Common myeloid progenitor, CD34-positive (primary cell): ENCODE data around the gene ARVCF.
A peak's percentile ranks its signal among the peaks of the same experiment; 100 is the strongest.

Experiments used
- CTCF ChIA-PET: fragments of 350-600 bp; sonication (Branson Sonifier 250); formaldehyde crosslinking; loops from one replicate; lab custom pipeline; 2021; ENCODE audit warnings: antibody characterized with exemption; lab: Charles Lee
- POLR2A ChIA-PET: fragments of 350-600 bp; sonication (Branson Sonifier 250); formaldehyde crosslinking; loops from one replicate; lab custom pipeline; 2021; ENCODE audit warnings: antibody characterized with exemption; lab: Charles Lee
- DNase-seq, 3 donors: peaks; one replicate each; pipeline versions ENCODE4 v3.0.0 to v3.0.0-alpha.2; 2013
- H3K27ac ChIP-seq, 2 experiments: 1 replicate in 1 of 2; 2 replicates in 1 of 2; pipeline ENCODE4 v1.7.0; 2013; ENCODE audit warnings: inconsistent platforms in 2 of 2, low read length in 2 of 2, mild to moderate bottlenecking in 2 of 2, low read depth in 1 of 2, moderate library complexity in 1 of 2; ENCODE audit not compliant: severe bottlenecking in 2 of 2, insufficient read depth in 1 of 2, poor library complexity in 1 of 2
- H3K27me3 ChIP-seq, 5 experiments: replicated peaks in 2 of 5; 1 replicate in 3 of 5; 2 replicates in 2 of 5; pipeline versions ENCODE4 v1.6.1 to v1.7.0; 2013; ENCODE audit warnings: low read length in 4 of 5, mild to moderate bottlenecking in 2 of 5, moderate library complexity in 2 of 5, inconsistent platforms in 1 of 5; ENCODE audit not compliant: insufficient read depth in 5 of 5, control insufficient read depth in 4 of 5
- H3K36me3 ChIP-seq, 4 experiments: 1 replicate in 2 of 4; 2 replicates in 2 of 4; pipeline versions ENCODE4 v1.6.1 to v1.7.0; 2013; ENCODE audit warnings: low read length in 3 of 4, control low read depth in 1 of 4, mild to moderate bottlenecking in 1 of 4; ENCODE audit not compliant: control insufficient read depth in 4 of 4, insufficient read depth in 4 of 4
- H3K4me1 ChIP-seq, 4 experiments: 1 replicate in 3 of 4; 2 replicates in 1 of 4; pipeline versions ENCODE4 v1.6.1 to v1.7.1; 2013; ENCODE audit warnings: low read length in 3 of 4, mild to moderate bottlenecking in 3 of 4, control low read depth in 1 of 4, inconsistent platforms in 1 of 4, moderate library complexity in 1 of 4; ENCODE audit not compliant: control insufficient read depth in 4 of 4, insufficient read depth in 4 of 4; ENCODE audit errors: control extremely low read depth in 1 of 4
- H3K4me3 ChIP-seq, 7 experiments: 1 replicate in 4 of 7; 2 replicates in 3 of 7; pipeline versions ENCODE4 v1.5.1 to v1.7.0; 2013; ENCODE audit warnings: mild to moderate bottlenecking in 7 of 7, low read length in 6 of 7, moderate library complexity in 6 of 7, inconsistent platforms in 2 of 7, low read depth in 2 of 7, control low read depth in 1 of 7; ENCODE audit not compliant: insufficient read depth in 4 of 7, control insufficient read depth in 1 of 7; ENCODE audit errors: extremely low read depth in 1 of 7
- H3K9me3 ChIP-seq, 5 experiments: 1 replicate in 4 of 5; 2 replicates in 1 of 5; pipeline versions ENCODE4 v1.6.1 to v1.7.1; 2013; ENCODE audit warnings: low read length in 4 of 5, mild to moderate bottlenecking in 2 of 5, inconsistent platforms in 1 of 5, low read depth in 1 of 5, moderate library complexity in 1 of 5; ENCODE audit not compliant: control insufficient read depth in 4 of 5, insufficient read depth in 2 of 5; ENCODE audit errors: control extremely low read depth in 1 of 5
- WGBS: methylation state at CpG from one replicate; pipeline ENCODE4 v1.1.5; 2013; ENCODE audit not compliant: insufficient coverage; 5-methylcytosine and 5-hydroxymethylcytosine counted together

ARVCF gene

DNA sequence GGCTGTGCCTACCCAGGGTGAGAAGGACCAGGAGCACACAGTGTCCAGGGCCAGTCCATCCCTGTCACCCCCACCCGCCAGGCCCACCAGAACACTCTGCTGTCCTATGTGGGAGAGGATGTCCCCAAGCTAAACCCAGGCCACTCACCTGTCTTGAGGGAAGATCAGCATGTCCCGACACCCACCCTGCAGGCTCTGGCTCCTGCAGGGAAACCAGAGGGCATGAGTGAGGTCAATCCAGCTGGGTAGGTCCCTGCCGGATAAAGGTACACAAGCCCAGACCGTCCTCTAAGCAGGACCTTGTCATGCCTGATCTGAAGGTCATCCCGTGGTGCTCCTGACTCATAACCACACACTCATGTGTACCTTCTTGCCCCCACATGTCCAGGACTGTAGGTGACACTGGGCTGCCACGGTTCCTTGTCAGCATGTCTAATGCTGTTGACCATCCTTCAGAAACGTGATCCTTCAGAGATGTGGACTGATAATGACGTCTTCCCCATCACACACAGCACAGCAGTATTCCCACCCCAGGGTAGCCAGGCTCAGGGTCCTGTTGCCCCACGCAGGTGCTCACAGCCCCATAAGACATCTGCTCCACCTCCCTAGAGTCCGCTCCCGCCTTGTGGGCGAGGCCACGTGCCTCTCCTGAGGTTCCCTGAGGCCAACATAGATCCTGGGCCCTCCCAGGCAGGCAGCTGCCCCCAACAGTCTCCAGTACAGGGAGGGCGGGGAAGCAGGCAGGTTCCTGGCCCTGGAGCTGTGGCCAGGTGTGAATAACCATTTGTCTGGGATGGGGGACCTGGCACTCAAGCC lies 6.1 kb downstream of the ARVCF start:
- ChIA-PET POLR2A (interaction anchor here (0.8 to 1.5 kb wide), 3 partner anchors 11 to 45 kb away, joined by 3 to 7 read pairs (median 3); no protein-coding TSS in a partner anchor), CTCF (interaction anchor here (0.7 to 10.4 kb wide), 8 partner anchors 9 to 41 kb away, joined by 3 to 384 read pairs (median 4); no protein-coding TSS in a partner anchor)
- no peak for DNase-seq
- WGBS, result over 99% methylated on average over 13 of the region's 14 CpGs
- Histone ChIP-seq H3K36me3 (no peaks in the 10 kb centered on the region), H3K4me3 (no peak overlapping the region), H3K27ac (no peak overlapping the region), H3K27me3 (peaks cover 0 to 8% (median 2%) of the 10 kb centered on the region in 5 experiments), H3K9me3 (no peaks in the 10 kb centered on the region), H3K4me1 (peaks cover 0 to 23% (median 16%) of the 10 kb centered on the region in 4 experiments)

DNA sequence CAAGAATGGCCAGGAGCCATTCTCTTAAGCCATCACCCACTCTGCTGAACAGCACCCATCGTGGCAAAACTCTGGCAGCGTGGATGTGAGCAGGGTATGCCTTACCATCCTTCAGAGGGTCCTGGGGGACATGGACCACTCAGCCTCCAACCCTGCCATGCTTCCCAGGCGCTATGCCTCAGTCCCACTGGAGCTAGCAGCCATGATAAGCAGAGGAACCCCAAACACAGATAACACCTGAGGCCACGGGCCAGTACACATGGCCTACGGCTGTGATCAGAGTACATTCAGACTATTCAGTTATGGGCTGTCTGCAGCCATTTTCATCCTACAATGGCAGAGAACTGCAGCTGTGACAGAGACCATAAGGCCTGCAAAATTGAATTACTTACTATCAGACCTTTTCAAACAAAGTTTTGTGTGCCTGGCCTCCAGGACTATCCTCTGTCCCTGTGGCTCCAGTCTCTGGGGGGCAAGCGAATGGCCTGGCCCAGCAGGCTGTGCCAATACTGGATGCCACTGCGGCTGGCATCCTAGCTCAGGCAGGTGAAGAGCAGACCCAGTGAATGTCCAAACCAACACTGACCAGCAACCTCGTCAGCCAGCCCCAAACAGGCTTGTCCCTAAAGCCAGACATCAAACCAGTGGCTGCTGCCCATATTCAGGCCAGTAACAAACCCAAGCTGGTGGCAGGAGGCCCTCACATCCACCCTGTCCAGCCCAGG lies 6.9 kb downstream of the ARVCF start:
- Histone ChIP-seq H3K4me3 (no peak overlapping the region), H3K9me3 (no peaks in the 10 kb centered on the region), H3K27me3 (peaks cover 0 to under 1% (median 0%) of the 10 kb centered on the region in 5 experiments), H3K27ac (no peak overlapping the region), H3K36me3 (no peaks in the 10 kb centered on the region), H3K4me1 (peaks cover 0 to 23% (median 15%) of the 10 kb centered on the region in 4 experiments)
- CTCF ChIA-PET, result interaction anchor here (0.9 to 10.4 kb wide), 6 partner anchors 8 to 40 kb away, joined by 3 to 384 read pairs (median 4); no protein-coding TSS in a partner anchor
- 97% methylated on average over 8 of the region's 8 CpGs for WGBS
- no peak for DNase-seq
- POLR2A ChIA-PET, result interaction anchor here (1.5 kb wide), 1 partner anchor 45 kb away, joined by 3 read pairs; no protein-coding TSS in a partner anchor

GRCh38 chr22:20009018-20009491 lies 7.6 kb downstream of the ARVCF start:
- ChIA-PET POLR2A (interaction anchor here (1.5 kb wide), 1 partner anchor 44 kb away, joined by 3 read pairs; no protein-coding TSS in a partner anchor), CTCF (interaction anchor here (1.6 to 10.4 kb wide), 3 partner anchors 17 to 40 kb away, joined by 4 to 384 read pairs (median 5); no protein-coding TSS in a partner anchor)
- no peak overlapping the region for H3K4me3 ChIP-seq
- no peak overlapping the region for H3K27ac ChIP-seq
- H3K4me1 ChIP-seq, result peaks cover 0 to 23% (median 15%) of the 10 kb centered on the region in 4 experiments
- H3K9me3 ChIP-seq, result peaks cover 0 to 6% (median 0%) of the 10 kb centered on the region in 5 experiments
- H3K27me3 ChIP-seq, result no peaks in the 10 kb centered on the region
- DNase-seq, result no peak
- H3K36me3 ChIP-seq, result no peaks in the 10 kb centered on the region
- 98% methylated on average over 7 of the region's 9 CpGs for WGBS

- ChIA-PET POLR2A (no interaction called here), CTCF (interaction anchor here (1.6 to 10.4 kb wide), 3 partner anchors 16 to 39 kb away, joined by 4 to 384 read pairs (median 5); no protein-coding TSS in a partner anchor)
- DNase-seq, result no peak
- Histone ChIP-seq H3K4me1 (peaks cover 0 to 22% (median 14%) of the 10 kb centered on the region in 4 experiments), H3K27me3 (no peaks in the 10 kb centered on the region), H3K36me3 (no peaks in the 10 kb centered on the region), H3K27ac (no peak overlapping the region), H3K4me3 (no peak overlapping the region), H3K9me3 (peaks cover 0 to 12% (median 2%) of the 10 kb centered on the region in 5 experiments)
- WGBS, result 95% methylated on average over 8 of the region's 11 CpGs
These were observed 8.2 kb downstream of the ARVCF start for GRCh38 chr22:20008221-20008995.

DNA sequence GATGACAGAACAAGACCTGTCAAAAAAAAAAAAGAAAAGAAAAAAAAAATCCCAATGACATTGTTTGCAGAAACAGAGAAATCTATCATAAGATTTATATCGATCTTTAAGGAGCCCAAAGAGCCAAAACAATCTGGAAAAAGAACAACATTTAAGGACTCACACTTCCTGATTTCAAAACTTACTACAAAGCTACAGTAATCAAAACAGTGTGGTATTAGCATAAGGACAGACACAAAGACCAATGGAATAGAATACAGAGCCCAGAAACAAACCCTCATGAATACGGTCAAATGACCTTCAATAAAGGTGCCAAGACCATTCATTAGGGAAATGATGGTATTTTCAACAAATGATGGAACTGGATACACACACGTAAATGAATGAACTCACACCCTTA lies 12.2 kb downstream of the ARVCF start:
- H3K4me3 ChIP-seq, result no peak overlapping the region
- no peaks in the 10 kb centered on the region for H3K36me3 ChIP-seq
- no peaks in the 10 kb centered on the region for H3K27me3 ChIP-seq
- ChIA-PET POLR2A (interaction anchor here (0.6 to 0.8 kb wide), 2 partner anchors 11 to 30 kb away, joined by 3 to 4 read pairs; no protein-coding TSS in a partner anchor), CTCF (interaction anchor here (2.0 to 2.7 kb wide), 2 partner anchors 8 to 34 kb away, joined by 5 to 13 read pairs; no protein-coding TSS in a partner anchor)
- no CpG with 5 or more reads among the region's 3 CpGs for WGBS
- no peak for DNase-seq
- no peak overlapping the region for H3K27ac ChIP-seq
- peaks cover 0 to 25% (median 17%) of the 10 kb centered on the region in 4 experiments for H3K4me1 ChIP-seq
- peaks cover 0 to 15% (median 4%) of the 10 kb centered on the region in 5 experiments for H3K9me3 ChIP-seq

DNA sequence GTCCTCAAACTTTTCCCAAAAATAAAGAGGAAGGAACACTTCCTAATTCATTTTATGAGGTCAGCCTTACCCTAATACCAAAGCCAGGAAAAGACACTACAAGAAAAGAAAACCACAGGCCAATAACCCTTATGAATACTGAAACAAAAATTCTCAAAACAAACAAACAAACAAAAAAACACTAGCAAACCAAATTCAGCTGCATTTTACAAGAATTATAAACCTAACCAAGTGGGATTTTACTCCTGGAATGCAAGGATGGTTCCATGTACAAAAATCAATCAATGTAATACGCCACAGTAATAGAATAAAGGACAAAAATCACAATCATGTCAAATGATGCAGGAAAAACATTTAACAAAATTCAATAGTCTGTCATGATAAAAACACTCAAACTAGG lies 13.3 kb downstream of the ARVCF start:
- DNase-seq, result peak in 2 of 3 donors; percentile 15 to 17
- Histone ChIP-seq H3K4me3 (no peak overlapping the region), H3K9me3 (peaks cover 0 to 15% (median 4%) of the 10 kb centered on the region in 5 experiments), H3K4me1 (peaks cover 0 to 36% (median 26%) of the 10 kb centered on the region in 4 experiments), H3K27ac (no peak overlapping the region), H3K36me3 (no peaks in the 10 kb centered on the region), H3K27me3 (no peaks in the 10 kb centered on the region)
- WGBS, result no CpG with 5 or more reads among the region's 1 CpG
- ChIA-PET POLR2A (no interaction called here), CTCF (interaction anchor here (2.0 to 2.7 kb wide), 2 partner anchors 9 to 33 kb away, joined by 5 to 13 read pairs; no protein-coding TSS in a partner anchor)
